G401 (cell line): Measurements from ENCODE around the gene ENTR1. TPM values are rescaled to one million over a fixed set of nuclear protein-coding genes. Genes with fewer than 3 reads are reported as not detected.
A peak's percentile ranks its signal among the peaks of the same experiment; 100 is the strongest.

ENCODE experiments used
- DNase-seq: peaks from one replicate; pipeline ENCODE4 v3.0.0-alpha.2; 2015; ENCODE audit warnings: low spot score
- in situ Hi-C: cut with HindIII; loops from 2 replicates; pipeline ENCODE4 v1.10.0; 2016; ENCODE audit warnings: low sequenced_read_pairs, mixed read lengths
- total RNA-seq: library from RNA; depleted of rRNA; stranded (reverse); fragments of >200 nt; shearing (Covaris generic); gene quantifications from 2 replicates; pipeline ENCODE4 v1.2.3, GENCODE V29; 2014; rRNA removed

ENTR1 gene
- total RNA-seq: 85.0 and 97.9 TPM in 2 replicates

GRCh38 chr9:136410500-136411287 lies at the start of gene ENTR1, which contains the start of gene PMPCA:
Gene ENTR1 (minus strand): TSS chr9:136410614. CDS start chr9:136410397, 217 bp downstream.
Gene PMPCA (plus strand): TSS chr9:136410658. CDS start chr9:136410669, 11 bp downstream.
- DNase-seq: peak; percentile 87
- in situ Hi-C loops: no loop called here

DNA sequence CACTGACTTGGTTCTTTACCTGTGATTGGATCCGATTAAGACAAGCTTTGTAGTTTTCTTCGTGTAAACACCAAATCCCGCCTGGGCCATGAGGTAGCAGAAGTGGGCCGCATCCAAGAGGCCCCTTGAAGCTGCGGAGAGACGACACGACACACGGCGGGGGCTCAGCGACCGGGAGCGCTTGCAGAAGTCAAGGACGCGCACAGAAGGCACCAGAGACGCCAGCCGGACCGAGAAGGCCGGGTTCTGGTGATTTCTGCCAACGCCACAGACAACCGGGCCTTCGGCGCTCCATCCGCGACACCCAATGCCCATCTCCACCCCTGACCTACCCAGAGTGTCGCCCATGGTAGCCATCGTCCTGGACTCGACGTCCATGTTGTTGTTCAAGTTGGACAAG lies 49.0 kb upstream of the ENTR1 start:
- no peak for DNase-seq
- in situ Hi-C loops: no loop called here

DNA sequence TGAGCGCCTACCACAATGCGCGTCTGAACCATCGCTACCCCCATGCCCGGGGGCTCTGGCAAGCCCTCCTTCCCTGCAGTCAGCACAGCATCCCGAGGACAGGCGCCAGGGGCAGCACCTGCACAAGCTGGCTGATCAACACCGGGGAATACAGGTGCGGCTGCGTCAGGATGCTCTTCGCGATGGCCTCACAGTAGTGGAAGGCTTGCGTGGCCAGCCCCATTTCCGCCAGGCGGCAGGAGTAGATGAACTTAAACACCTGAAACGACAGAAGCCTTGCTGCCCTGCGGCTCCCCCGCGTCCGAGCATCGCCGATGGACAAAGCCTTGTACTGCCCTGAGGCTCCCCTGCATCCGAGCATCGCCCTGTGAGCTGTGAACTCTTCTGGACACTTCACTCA lies 46.9 kb upstream of the ENTR1 start:
- no peak for DNase-seq
- in situ Hi-C loops: no loop called here

GRCh38 chr9:136456258-136456657 lies 45.8 kb upstream of the ENTR1 start:
- no peak for DNase-seq
- in situ Hi-C loops: no loop called here

- in situ Hi-C loops: no loop called here
- peak; percentile 19 for DNase-seq
Measured at GRCh38 chr9:136455043-136456002, 44.9 kb upstream of the ENTR1 start.

DNA sequence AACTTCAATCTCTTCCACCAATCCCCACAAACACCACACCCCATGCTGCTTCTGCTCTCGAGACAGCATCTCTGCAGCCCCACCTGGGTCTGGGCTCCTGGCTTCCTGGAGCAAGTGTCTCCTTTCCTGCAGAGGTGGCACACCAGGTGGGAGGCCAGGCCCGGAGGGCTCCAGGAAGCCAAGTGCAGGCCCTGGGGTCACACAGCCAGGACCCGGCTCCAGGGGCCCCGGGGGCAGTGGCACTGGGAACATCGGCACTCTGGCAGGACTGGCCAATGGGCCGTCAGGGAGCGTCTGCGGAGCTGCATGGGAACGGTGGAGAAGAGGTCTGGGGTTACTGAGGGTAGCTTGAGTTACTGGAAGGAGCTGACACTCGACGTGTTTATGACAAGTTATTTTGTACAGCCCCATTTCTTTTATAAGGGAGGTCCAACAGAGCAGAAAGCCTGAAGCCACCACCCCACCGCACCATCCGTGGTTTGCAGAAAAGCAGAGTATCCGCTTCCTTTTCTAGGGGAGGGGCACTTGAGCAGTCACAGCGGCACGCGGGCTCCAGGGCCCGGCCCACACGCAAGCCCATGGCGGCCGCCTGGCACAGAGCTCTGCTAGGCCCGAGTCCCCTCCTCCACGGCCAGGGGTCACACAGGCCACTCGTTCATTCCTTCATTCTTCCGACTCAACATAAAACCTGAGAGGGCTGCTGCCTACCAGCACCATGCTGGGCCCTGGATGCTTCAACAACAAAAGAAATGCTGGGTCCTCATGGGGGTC lies 43.8 kb upstream of the ENTR1 start:
- no peak for DNase-seq
- in situ Hi-C loops: no loop called here

DNA sequence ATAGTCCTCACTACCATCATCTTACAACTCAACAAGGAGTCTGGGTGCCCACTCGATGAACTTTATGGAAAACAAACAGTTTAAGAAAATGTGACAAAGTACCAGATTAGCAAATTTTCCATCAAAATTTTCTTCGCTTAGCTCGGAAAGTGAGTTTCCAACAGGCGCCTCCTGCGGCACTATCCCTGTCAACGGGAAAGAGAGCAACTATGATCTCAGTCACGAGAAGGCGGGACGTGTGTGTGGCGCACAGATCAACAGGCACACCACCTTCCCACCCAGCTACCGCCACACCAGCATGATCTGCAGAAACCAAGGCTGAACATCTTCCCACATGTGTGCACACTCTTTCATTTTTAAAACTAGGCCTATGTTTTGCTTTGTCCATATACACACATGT lies 42.9 kb upstream of the ENTR1 start:
- in situ Hi-C loops: no loop called here
- DNase-seq: no peak

GRCh38 chr9:136451221-136451877 lies 40.9 kb upstream of the ENTR1 start:
- no peak for DNase-seq
- in situ Hi-C loops: no loop called here

DNA sequence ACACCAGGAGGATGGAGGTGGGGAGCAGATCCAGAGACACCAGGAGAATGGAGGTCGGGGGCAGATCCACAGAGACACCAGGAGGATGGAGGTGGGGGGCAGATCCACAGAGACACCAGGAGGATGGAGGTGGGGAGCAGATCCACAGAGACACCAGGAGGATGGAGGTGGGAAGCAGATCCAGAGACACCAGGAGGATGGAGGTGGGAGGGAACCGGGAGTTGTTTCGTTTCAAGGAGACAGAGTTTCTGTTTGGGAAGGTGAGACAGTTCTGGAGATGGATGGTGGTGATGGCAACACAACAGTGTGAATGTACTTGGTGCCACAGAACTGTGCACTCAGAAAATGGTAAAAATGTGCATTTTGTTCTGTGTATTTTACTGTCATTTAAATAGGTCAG lies 38.2 kb upstream of the ENTR1 start:
- DNase-seq: no peak
- in situ Hi-C loops: no loop called here

- DNase-seq: no peak
- in situ Hi-C loops: no loop called here
Measured at GRCh38 chr9:136447173-136447778, 36.9 kb upstream of the ENTR1 start.

DNA sequence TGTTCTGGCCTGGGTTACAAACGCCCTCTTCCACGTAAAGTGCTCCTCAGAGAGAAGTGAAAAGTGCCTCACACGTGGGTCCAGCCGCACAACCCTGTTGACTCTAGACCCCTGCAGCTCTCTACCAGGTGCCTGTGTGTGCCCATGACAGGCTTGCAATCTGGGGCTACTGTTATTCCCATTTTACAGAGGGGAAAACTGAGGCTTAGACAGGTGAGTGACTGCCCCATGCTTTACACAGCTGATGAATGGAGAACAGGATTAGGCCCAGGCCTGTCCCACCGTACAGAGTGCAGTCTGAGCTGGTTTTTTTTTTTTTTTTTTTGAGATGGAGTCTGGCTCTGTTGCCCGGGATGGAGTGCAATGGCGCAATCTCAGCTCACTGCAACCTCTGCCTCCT lies 35.4 kb upstream of the ENTR1 start:
- no peak for DNase-seq
- in situ Hi-C loops: no loop called here

DNA sequence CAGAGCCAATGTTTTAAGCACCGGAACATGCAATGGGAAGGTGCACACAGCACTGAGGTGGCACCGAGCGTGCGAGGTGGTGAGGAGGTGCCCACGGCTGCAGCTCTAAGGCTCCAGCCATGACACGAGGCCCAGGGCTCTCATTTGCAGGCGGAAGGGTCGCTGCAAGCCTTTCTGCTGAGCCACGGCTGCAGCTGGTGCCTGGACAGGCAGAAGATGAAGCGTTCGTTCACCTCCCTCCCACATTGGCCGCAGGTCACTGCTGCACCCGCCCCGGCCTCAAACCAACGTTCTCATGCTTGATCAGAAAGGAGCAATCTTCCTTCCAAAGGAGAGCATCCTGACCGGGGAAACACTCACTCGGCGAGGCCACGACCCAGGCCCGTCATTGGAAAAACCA lies 33.7 kb upstream of the ENTR1 start:
- in situ Hi-C loops: no loop called here

DNA sequence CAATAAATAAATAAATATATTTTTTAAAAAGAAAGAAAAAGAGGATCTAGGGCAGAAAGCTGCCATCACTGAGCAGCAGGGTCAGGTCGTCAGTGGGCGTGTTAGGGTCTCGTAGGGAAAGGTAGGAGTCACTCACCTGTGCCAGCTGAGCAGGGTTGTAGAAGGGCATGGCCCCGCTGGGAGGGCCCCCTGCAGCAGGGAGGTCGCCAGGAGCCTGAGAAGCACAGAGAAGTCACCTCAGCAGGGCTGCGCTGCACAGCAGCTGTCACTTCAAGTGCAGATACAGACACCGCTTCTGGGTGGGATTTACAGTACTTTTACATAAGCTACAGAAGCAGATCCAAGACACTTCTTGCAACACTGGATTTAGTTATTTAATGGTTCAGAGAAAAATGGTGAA lies 33.3 kb upstream of the ENTR1 start:
- DNase-seq: no peak
- in situ Hi-C loops: no loop called here

More for the DNA sequence above, 33.7 kb upstream of the ENTR1 start:
- no peak for DNase-seq

- no peak for DNase-seq
- in situ Hi-C loops: no loop called here
Measured at GRCh38 chr9:136443087-136443486, 32.7 kb upstream of the ENTR1 start.

- DNase-seq: no peak
- in situ Hi-C loops: no loop called here
Measured at GRCh38 chr9:136442265-136442664, 31.9 kb upstream of the ENTR1 start.

GRCh38 chr9:136441681-136442245 lies 31.3 kb upstream of the ENTR1 start:
- DNase-seq: no peak
- in situ Hi-C loops: no loop called here

DNA sequence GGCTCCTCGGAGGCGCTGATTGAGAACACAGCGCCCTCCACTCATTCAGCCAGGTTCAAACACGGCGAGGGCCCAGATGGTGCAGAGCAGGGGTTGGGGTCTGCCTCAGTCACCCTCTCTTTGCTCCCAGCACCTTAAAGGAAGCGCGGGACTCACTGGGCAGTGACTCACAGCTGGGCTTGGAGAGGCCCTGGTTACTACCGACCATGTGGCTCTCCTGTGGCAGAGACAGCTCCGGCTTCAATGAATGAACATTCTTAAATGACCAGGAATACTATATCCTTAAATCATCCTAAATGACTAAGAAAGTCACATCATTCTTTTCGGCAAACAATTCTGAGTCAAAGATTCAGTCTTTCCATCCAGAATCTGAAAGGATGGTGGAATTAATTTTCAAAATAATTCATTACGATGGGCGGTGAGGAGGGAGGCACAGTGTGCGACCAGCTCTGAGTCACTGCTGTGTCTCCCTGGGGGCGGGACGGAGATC lies 30.8 kb upstream of the ENTR1 start:
- DNase-seq: no peak
- in situ Hi-C loops: no loop called here
